GM18907 (cell line): ENCODE results near the gene LCE2A.
"Not testable (repeated sequence)": the region's sequence is repeated elsewhere in the genome, so short reads cannot be mapped to it uniquely, and the experiment has no call there.

ENCODE experiments used
- ATAC-seq: cut with Tn5 transposase; IDR thresholded peaks from one replicate; pipeline ENCODE4 v1.9.1; 2021; ENCODE audit warnings: mild to moderate bottlenecking, moderate library complexity; ENCODE audit not compliant: unreplicated experiment

The LCE2A gene, protein sequence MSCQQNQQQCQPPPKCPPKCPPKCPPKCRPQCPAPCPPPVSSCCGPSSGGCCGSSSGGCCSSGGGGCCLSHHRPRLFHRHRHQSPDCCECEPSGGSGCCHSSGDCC

GRCh38 chr1:152697701-152698600, at the start of gene LCE2A:
Gene LCE2A, plus strand, starts transcription at chr1:152698345. Its CDS starts 557 bp downstream, at chr1:152698902.
- no peak for ATAC-seq

DNA sequence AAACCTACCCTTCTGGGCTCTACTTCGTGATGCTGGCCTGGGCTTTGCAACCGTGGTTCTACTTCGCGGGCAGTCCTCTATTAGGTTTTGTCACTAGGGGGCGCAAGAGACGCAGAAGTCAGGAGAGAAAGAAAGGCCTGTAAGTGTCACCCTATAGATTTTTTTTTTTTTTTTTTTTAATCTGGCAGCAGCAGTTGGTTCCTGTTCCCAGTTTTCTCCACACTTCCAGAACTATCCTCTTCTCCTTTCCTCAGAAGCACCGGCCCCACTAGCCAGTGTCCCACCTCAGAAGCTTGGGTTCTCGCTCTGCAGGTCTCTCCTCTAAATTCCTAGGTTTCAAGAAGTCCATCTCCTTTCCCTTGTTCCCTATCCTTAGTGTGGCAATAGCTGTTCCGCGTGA, 44.0 kb upstream of the LCE2A start:
- peak; percentile 45 for ATAC-seq

DNA sequence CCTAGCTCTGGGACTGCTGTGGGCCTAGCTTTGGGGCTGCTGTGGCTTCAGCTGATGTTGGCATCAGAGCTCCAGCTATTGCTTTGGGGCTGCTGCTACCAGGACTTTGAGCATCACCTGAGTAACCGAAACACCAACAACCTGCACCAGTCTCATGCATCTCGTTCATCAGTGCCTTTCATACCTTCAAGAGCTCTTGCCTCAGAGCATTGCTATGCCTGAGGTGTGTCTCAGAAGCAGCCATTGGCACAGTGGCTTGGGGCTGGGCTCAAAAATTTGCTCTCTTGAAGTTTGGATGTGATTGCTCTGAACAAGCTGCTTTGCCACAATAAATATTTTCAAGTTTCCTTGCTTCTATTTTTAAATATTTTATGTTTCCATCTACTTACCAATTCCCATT, 41.7 kb upstream of the LCE2A start:
- ATAC-seq = no peak

- ATAC-seq = no peak
Measured at GRCh38 chr1:152657677-152658076, 40.5 kb upstream of the LCE2A start.

- no peak for ATAC-seq
Measured at GRCh38 chr1:152658649-152659048, 39.5 kb upstream of the LCE2A start.

DNA sequence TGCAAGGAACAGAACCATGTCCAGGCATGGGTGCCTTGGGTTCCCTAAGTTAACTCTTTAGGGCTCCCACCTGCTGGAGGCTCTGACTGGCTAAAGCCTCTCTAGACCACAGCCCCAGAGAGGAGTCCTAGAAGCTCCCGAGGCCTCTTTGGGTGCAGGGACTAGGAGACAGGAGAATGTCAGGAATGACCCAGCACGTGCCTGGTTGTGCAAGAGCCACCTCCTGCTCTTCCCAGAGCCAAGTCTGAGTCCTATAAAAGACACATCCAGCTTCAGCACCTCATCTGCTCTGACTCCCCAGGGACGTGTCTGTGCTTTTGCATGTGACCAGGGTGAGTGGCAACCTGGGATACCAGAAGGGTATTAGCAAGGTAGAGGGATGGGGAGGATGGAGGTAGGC, 35.0 kb upstream of the LCE2A start, which contains the start of gene LCE2D:
Gene LCE2D (plus strand): TSS at position 283 of the 400 bp plus-strand sequence. CDS start 726 bp downstream, outside the sequence.
- no peak for ATAC-seq

GRCh38 chr1:152666171-152666570, 32.0 kb upstream of the LCE2A start:
- ATAC-seq = not testable (repeated sequence)

- no peak for ATAC-seq
Measured at GRCh38 chr1:152667648-152668047, 30.5 kb upstream of the LCE2A start.

DNA sequence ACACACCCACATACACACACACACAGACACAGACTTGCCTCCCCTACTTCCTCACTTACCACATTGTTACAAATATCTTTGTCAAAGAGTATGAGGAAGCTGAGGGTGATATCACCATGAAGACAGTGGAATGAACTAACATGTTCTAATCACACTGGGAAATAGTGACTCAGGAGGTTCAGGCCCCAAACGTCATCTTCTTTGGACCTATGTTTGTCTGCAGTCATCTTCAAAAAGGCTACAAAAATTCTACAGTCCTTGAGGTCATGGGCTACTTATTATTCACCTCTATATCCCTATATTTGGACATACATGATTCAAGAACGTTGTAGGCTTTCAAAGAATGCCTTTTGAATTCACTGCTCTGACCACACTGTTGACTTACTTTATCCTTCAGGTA, 25.1 kb upstream of the LCE2A start:
- no peak for ATAC-seq

GRCh38 chr1:152674983-152675382, 23.2 kb upstream of the LCE2A start, which contains the start of gene LCE2C:
Gene LCE2C, plus strand, starts transcription at chr1:152675279. Its CDS starts 737 bp downstream, at chr1:152676016.
- ATAC-seq = not testable (repeated sequence)

DNA sequence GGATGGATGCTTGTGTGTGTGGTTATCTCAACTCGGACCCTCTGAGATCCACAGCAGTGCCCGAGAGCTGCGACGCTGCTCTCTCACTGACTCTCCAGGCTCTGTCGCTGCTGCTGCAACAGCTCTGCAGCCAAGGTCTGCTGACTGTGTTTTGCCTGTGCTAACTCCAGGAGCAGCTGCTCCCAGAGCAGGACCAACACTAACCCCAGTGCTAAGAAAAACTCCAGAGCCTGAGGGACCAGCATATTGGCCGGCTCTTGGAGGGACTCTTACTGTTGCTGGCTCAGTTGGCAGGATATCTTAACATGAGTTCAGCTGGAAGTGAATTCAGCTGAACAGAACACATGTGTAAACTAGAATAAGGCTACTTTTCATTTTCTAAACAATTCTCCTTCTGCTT, 18.7 kb upstream of the LCE2A start:
- no peak for ATAC-seq

DNA sequence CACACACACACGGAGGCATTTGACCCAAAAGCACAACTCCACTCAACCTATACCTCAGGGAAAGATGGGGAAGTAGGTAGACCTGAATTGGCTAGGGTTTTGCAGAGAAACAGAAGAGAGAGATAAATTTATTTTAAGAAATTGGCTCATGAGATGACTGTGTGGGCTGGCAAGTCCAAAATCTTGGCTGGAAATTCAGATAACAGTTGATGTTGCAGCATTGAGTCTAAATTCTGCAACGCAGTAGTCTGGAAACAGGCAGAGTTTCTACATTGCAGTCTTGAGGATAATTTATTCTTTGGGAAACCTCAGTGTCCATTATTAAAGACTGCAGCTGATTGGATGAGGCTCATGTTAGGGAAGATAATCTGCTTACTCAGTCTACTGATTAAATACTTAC, 16.5 kb upstream of the LCE2A start:
- no peak for ATAC-seq

DNA sequence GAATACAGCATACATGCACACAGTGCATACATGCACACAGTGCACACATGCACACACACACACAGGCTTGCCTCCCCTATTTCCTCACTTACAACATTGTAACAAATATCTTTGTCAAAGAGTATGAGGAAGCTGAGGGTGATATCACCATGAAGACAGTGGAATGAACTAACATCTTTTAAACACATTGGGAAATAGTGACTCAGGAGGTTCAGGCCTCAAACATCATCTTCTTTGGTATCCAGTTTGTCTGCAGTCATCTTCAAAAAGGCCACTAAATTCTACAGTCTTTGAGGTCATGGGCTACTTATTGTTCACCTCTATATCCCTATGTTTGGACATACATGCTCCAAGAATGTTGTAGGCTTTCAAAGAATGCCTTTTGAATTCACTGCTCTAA, 14.3 kb upstream of the LCE2A start:
- no peak for ATAC-seq

DNA sequence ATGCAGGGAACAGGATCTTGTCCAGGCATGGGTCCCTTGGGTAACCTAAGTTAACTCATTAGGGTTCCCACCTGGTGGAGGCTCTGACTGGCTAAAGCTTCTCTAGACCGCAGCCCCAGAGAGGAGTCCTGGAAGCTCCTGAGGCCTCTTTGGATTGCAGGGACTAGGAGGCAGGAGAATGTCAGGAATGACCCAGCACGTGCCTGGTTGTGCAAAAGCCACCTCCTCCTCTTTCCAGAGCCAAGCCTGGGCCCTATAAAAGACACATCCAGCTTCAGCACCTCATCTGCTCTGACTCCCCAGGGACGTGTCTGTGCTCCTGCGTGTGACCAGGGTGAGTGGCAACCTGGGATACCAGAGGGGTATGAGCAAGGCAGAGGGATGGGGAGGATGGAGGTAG, 12.3 kb upstream of the LCE2A start, which contains the start of gene LCE2B:
Gene LCE2B (plus strand): TSS at position 301 of the 400 bp plus-strand sequence. CDS start 721 bp downstream, outside the sequence.
- ATAC-seq = not testable (repeated sequence)

DNA sequence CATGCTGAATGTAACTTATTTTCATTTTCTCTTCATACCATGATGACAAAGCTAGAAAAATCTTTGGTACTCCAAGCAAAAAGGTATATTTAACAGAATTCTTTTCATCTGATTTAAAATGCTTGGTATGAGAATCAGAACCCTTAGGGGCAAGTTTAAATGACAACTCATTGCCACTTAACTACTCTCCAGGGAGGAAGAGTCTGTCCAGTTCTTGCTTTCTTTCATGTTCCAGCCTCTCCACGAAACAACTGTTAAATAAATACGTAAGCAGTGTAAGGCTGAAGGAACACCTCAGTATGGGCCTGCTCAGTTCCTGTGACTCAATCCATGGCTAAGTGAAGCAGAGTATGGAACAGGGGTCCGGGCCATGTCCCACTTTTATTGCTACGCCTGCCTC, 1.6 kb downstream of the LCE2A start:
- no peak for ATAC-seq

DNA sequence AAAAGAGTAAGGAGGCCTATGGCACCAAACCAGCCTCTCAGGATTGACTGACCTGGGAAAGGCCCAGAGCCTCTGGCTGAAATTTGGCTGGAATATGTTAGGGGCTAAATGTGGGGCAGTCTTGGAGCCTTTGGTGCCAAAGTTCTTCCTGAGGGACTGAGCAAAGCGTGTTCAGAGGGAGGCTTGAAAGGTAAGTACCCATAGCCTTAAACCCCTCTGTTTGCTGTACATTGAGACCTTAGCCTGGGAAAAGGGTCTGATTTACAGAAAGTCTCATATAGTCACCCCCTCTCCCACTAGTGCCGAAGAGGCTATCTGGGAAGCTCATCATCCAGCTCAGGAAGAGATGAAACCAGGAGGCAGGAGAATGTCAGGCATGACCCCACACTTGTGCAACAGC, 9.7 kb downstream of the LCE2A start, which contains the start of gene LCE4A:
Gene LCE4A (plus strand): TSS at position 301 of the 400 bp plus-strand sequence. CDS start 916 bp downstream, outside the sequence.
- no peak for ATAC-seq

DNA sequence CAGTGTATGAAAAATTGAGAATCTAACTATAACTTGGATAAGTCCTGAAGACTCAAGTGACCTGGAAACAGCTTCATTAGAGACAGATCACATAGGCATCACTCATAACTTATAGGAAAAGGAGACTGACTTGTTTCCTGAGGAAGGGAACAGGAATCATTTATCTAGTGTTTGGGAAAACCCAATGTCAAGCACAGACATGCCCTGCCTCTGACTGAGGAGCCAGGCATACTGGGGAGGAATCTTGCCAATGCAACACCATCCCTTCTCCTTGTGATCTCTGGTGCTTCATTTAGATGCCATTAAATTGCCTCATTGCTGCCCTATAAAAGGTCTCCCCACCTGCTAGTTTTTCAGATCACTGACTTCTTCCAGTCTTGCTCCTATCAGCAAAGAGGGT, 20.1 kb downstream of the LCE2A start:
- ATAC-seq = no peak

DNA sequence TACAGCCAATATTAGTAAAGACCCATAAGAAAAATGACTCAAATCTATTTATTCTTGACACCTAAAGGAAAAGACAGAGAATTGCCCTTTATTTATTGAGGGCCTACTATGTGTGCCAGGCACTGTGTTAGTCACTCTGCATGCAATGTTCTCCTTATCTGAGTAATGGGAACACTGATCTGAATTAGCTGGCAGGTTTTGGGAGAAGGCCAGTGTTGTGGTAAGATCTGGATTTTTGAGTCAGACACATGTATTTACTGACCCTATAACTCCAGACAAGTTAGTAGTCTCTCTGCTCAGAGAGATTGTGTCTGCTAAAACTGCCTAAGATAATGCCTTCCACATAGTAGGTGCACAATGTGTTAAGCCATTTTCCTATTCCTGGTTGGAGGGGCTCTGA, 27.1 kb downstream of the LCE2A start:
- no peak for ATAC-seq

GRCh38 chr1:152728986-152729385, 30.8 kb downstream of the LCE2A start:
- no peak for ATAC-seq

DNA sequence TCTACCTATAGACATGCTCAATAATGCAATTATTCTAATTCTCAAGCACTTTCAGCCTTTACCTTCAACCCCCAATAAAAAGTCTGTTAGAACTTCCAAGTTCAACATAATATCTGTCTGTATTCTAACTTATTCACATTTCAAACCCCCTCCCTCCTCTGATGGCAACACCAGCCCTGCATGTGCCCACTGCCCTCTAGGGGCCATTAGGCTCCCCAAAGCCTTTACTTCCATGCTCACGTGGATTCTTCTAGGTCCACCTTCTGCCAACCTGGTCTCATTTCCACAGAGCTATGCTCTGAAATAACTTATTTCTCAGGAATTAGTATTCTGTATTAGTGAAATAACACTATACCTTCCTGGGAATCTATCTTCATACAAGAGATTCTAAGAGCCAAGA, 37.5 kb downstream of the LCE2A start:
- no peak for ATAC-seq

- no peak for ATAC-seq
Measured at GRCh38 chr1:152737997-152738396, 39.9 kb downstream of the LCE2A start.

DNA sequence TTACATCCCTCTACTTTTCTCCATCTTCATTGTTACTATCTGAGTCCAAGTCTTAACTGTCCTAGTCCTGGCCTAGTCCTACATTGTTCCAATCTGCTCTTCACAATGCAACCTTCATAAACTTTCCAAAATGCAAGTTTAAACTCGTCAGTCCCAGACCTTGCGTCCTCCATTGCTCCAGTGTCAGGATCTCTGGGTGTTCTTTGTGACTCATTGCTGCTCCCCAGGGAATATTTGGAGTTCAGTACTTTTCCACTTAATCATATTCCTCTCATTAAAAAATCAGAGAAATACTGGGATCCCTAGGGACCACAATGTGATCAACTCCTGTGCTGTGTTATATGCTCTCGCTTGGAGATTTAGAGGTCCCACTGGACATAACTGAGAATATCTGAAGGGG, 41.7 kb downstream of the LCE2A start:
- no peak for ATAC-seq
